Activated T-cell treated with anti-CD3 and anti-CD28 coated beads for 24 hours (primary cell): Measurements from ENCODE around the gene PASD1.

Experiments
- DNase-seq: peaks from one replicate; pipeline ENCODE4 v3.0.0-alpha.2; 2020; ENCODE audit warnings: low read depth

Gene PASD1

DNA sequence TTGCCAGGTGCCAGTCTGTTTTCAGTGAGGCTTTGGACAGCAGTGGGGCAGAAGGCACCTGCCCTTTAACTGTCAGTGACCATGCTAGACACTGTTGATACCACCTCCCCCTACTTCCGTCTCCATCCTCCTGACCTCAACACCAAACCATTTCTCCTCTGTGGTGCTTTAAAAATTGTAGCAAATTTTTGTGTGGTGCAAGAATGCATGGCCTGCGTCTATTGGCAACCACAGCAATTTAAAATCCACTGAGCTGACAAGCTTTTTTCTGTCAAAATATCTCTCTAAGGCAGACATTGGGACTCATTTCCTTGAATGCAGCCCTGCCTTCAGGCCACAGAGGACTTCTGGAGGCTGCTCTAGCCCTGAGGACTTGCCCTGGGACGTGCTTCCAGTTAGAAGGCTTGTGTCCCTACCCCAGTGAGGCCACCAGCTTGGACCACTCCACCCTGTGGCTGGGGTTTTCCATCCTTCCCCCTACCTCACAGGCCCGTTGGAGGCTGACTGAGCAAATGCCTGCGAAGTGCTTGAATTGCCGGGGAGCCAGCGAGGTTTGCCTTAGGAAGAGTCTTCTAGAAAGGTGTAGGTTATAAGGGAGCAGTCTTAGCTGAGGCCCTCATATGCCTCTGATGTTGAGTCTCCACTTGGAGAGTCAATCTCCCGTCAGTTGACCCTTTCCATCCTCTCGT lies 138.7 kb downstream of the PASD1 start:
- no peak for DNase-seq

DNA sequence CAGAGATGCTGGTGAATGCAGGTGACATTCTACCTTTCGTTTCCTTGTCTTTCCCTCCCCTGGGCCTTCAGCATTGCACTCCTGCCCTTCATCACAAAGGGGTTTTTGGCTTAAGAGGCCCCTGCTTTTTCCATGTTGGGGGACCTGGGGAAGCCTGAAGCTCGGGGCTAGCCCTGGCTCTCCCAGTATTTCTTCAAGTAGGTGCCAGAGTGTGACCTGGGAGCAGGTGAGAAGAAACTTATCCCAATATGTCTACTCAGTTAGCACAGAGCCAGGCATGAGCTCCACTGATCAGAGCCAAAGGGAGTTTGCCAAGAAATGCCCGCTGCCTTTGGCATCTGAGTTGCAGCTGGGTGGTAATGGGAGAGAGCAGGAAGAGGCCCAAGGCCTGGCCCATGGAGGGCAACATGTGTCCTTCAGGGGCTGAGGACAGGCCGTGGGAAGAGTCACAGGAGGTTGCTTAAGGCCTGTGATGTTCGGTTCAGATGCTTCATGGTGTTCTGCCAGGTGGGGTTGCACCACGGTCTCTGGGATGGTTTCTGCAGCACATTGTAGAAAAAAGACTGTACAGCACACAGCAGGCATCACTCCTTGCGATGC lies 139.4 kb downstream of the PASD1 start:
- no peak for DNase-seq

DNA sequence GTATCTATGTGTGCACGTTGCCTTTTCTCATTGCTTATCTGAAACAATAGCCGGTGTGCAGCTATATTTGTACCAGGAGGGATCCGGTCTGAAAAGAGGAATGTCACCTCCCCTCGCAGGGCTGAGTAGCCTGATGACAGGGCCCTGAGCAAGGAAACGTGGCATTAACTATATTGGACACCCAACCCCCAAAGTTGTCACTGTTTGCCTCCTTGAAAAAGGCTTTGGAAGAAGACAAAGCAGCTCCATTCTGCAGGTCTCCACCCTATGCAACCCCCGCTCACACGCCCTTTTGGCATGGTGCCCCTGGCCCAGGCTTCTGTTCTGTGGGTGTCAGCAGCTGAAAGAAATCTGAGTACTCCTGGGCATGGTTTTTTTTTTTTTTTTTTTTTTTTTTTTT lies 140.0 kb downstream of the PASD1 start:
- no peak for DNase-seq

DNA sequence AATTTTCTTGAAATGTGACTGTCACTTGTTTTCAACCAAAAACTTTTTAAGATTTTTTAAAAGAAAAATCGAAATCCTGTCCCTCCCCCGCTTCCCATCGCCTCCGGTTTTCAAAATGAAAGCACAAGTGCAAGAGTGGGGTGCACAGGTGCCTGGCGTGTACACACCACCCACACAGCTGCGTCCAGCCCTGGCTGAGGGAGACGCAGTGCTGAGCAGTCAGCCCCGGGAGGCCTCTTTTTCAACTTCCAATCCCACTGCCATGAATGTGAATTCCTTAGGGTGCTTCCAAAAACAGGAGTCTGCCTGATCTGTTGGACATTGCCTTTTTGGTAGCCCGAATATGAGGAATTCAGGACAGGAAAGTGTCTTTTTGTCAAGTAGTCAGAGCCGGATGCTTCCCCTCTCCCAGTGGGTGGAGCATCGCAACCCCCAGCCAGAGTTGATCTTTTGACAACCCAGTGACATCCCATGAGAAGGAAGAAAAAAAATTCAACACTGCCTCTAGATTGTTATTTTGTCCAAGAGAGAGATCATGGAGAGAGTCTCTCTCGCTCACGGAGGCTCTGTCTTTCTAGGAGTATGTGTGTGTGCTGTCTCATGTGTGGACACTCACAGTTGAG lies 140.7 kb downstream of the PASD1 start:
- no peak for DNase-seq

DNA sequence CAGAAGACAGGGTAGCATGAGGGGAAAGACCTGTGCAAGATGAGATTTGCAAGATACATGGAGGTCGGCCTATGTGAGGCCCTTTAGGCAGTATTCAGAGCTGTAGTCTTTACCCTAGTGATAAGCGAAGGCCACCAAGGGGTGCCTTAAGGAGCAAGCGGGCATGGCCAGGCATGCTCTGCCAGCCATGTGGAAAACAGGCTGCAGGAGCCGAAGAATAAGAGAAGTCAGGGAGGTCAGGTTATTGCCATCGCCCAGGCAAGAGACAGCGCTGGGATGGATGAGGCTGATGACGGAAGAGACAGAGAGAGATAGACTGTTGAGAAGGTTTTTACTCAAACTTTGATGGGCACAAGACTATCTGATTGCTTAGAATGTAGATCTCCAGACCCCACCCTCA lies 145.3 kb downstream of the PASD1 start:
- DNase-seq, result no peak

DNA sequence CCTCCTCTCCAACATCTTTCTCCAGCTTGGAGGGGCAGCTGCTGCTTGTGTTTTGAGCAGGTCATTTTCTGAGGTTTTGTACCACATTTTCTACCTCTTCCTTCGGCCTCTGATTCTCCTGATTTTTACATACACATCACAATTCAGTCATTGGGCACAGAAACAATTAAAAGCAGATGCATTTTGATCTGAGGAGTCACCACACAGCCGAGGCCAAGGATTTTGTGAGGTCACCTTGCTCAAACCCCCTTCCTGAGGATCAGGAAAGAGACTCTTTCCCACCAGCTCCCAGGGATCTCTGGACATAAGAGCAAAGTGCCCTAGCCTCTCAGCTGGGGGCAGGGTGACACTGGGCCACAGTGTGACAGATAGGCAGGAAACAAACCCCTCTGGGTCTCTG lies 147.0 kb downstream of the PASD1 start:
- no peak for DNase-seq

DNA sequence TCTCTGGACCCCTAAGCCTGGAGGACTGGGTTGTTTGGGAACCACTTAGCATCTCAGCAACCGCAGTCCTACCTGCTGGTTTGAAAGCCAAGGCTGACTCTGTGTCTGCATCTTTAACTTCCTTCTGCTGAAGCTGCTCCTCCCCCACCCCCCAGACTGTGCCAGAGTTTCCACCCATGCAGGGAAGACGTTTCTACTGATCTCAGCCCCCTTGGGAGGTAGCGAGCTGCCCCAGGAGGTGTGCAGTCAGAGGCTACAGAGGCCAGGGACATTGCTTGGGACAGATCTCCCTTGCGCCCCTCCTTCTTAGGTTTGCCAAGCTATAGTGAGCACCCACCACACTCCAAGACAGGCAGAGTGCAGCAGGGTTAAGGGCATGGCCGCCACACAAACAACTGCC lies 147.7 kb downstream of the PASD1 start:
- no peak for DNase-seq

DNA sequence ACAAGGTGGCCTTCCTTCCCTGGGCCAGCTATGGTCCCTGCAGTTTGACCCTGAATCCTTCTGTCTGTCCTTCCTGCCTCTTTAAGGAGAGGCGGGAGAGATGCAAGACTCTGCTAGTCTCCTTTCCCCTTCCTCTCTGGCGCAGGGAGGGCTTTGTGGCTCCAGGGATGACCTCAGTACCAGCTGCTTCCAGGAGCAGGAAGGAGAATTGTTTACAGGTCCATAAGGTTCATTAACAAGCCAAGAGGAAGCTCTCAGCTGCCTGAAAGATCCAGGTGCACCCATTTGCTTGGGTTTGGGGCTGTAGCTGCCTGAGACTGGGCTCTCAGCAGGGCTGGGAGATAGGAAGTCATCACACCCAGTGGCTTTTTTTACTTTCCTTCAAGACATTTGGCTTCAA lies 148.3 kb downstream of the PASD1 start:
- no peak for DNase-seq

DNA sequence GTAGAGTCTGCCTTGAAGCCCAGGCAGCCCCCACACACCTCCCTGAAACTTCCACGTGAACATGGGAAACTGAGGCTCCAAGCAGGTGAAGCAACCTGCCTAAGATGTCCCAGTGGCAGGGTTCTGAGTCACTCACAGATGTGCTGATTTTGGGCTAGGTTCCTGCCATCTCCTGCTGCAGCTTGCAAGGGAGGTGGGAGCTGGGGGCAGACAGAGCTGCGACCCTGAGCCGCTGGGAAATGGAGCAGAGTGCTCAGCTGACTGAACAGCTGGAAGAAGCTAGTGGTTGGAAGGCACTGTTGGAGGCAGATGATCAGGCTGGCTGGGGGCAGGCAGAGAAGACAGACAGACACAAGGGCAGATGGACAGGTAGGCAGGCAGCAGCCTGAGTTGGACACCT lies 148.8 kb downstream of the PASD1 start:
- DNase-seq, result no peak

DNA sequence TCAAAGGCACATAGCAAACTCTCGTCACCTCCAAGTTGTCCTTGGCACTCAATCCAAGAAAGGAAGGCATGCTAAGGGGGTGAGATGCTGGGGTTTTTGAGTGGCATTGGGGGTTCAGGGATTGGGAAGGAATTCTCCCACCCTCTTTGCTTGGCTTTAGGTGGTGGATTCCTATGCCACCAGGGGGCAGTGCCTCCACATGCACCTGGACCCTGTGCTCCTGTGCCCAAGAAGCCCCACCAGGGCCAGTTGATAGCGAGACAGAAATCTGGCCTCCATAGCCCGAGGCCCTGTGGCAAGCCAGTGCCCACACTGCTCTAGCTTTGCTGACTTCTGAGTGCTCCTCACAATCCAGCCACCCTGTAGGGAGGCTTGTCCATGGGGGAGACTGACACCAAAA lies 150.4 kb downstream of the PASD1 start:
- no peak for DNase-seq

DNA sequence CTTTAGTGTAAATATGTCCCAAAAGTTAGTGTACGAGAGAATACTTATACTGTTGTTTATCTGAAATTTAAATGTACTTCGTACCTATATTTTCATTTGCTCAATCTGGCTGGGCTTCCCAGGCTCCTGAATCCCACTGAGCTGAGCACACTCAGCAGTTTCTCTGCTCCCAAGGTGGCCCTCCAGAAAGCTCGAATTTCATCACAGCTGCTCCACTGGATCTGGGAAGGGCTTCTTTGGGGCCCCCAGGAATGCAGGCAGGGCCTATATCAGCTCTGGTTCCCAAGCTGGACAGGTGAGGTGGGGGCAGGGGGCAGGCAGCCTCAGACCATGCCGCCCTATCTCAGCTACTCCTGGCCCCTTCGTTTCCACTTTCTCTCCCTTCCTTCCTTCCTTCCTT lies 150.9 kb downstream of the PASD1 start:
- no peak for DNase-seq

DNA sequence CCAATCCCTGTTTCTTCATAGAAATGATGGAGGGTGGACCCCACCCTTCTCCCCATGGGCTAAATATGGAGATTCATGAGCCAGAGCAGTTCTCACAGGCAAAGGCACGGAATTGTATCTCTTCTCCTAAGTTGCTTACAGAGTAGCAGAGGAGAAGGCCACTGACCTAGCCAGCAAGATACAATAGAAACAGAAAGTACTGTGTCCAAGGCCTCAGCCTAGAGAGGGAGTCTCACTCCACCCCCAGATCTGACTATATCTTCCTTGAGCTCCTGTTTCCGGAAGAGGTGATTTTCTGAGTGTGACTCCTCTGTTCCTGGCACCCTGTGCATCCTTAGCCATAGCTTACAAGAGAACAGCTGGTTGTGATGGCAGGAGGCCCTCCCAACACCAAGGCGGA lies 152.3 kb downstream of the PASD1 start, which contains the start of gene FATE1:
Gene FATE1, plus strand, starts transcription at position 284 of the 400 bp plus-strand sequence. Its CDS starts 85 bp downstream, at position 369.
- DNase-seq, result no peak

DNA sequence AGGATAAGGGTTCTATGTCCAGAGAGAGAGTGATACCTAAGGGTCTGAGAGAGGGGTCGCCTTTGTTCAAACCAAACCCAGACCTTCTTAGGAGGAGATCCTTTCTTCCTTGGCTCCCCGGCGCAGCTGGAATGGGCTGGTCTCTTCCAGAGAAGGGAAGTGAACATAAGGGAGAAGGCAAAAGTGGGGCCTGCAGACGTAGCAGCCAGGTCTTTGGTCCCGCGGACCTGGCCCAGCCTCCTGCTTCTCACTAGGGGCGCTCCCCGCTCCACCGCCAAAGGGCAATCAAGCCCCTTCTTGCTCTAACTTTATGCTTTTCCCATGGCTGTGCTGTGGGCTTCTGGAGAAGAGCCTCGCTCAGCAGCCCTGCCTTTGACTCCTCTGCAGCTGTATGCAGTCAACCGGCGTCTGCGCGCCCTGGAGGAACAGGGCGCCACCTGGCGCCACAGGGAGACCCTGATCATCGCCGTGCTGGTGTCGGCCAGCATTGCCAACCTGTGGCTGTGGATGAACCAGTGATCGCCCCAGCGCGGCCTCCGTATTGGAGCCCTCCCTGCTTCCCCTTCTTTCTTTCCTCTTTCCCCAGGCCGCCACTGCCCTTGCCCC lies 158.9 kb downstream of the PASD1 start:
- no peak for DNase-seq

DNA sequence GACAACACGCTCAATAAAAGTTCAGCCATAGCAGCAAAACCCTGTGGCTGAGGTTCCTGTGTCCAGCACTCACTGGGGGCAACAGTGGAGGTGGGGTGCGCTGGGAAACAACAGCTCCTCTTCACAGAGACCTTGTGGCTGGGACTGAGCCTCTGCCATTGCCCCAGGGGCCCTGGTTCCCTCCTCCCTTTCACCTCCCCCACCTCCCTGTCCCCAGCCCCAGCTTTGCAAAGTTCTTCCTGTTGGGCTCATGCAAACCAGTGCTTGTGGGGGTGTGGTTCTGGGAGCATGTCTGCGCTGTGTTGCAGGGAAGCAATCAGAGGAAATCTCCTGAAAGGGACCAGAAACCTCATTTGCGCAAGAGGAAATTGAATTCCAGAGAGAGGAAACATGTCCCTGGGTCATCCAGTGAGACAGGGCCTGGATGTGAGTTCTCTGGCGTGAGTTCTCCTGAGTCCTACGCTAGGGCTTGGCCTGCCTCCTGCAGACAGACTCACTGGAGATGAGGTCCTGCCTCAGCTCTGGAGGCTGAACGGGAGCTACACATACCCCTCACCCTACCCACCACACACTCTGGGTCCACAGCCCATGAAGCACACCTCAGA lies 159.8 kb downstream of the PASD1 start:
- no peak for DNase-seq

DNA sequence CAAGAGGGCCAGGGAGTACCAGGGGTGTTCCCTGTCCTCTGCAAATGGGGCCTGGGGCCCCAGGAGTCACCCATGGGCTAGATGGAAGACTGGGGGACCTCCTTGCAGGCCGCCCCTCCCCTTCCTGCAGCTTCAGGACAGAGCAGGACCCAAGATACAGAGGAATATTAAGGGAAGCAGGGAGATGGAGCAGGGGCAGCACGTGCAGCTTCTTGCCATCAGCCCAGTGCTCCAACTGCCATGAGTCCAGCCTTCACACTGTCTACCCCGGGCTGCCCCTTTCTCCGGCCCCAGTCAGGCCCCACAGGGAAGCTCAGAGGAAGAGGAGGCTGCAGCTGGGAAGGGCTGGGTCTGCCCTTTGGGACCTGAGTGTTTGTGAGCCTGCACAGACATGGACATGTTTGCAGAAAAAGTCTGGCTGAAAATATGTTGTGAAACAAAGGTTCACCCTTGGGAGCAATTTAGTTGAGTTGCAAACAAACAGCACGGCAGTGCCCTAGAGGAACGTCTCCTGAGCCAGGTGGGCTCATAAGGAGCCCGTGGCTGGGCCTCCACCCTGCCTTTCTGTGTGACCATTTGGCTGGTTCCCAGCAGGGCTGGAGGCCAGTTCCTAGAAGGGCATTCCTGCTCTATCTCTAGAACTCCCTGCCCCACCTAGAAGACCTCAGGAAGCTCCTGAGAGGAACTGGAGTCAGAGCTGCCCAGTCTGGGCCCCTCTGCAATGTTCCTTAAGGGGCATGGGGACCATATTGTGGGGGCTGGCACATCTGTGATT lies 161.3 kb downstream of the PASD1 start:
- DNase-seq, result no peak

DNA sequence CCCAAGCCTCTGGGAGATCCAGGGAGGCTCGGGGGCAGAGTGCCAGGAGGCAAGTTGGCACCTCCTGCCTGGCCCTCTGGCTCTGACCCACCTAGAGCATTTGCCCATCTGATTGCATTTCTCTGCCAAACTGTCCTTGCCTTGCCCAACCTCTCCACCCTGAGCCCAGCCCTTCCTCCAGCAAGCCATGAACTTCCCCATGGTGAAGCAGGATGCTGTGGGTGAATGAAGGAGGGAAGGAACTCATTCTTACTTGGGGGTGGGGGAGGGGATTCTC lies 161.8 kb downstream of the PASD1 start:
- DNase-seq, result no peak
